ENCODE measurements around the gene GRB7.

The GRB7 gene

GRCh38 chr17:39775031-39775430 is 37.3 kb downstream of the GRB7 start:
- no peak for DNase-seq

GRCh38 chr17:39776252-39776651 is 38.5 kb downstream of the GRB7 start:
- DNase-seq = no peak

GRCh38 chr17:39777534-39778365 is 40.0 kb downstream of the GRB7 start:
- DNase-seq = no peak

GRCh38 chr17:39781031-39781860 is 43.5 kb downstream of the GRB7 start:
- no peak for DNase-seq

GRCh38 chr17:39781861-39782213 is 44.1 kb downstream of the GRB7 start:
- DNase-seq = no peak

- peak; percentile 73 for DNase-seq
These were observed 44.7 kb downstream of the GRB7 start for GRCh38 chr17:39782481-39782880.

- no peak for DNase-seq
These were observed 45.2 kb downstream of the GRB7 start for GRCh38 chr17:39782980-39783379.

- no peak for DNase-seq
These were observed 49.3 kb downstream of the GRB7 start for GRCh38 chr17:39787041-39787440.

- DNase-seq = peak; percentile 89
These were observed 50.2 kb downstream of the GRB7 start for GRCh38 chr17:39787743-39788484.

GRCh38 chr17:39791111-39791992 is 53.6 kb downstream of the GRB7 start:
- peak; percentile 96 for DNase-seq

- no peak for DNase-seq
These were observed 54.9 kb downstream of the GRB7 start for GRCh38 chr17:39792526-39793221.

- DNase-seq = no peak
These were observed 55.6 kb downstream of the GRB7 start for GRCh38 chr17:39793301-39793872.

GRCh38 chr17:39794249-39794970 is 56.7 kb downstream of the GRB7 start:
- DNase-seq = no peak
